H1 (cell line): ENCODE results near the gene SEMA3E. TPM values are rescaled to one million over a fixed set of nuclear protein-coding genes. Genes with fewer than 3 reads are reported as not detected.

Experiments used
- ASH2L ChIP-seq: fragments of 200-600, 300-600 bp; sonication (generic); IDR thresholded peaks from one replicate; pipeline ENCODE4 v1.7.1; 2017; ENCODE audit warnings: low read length
- BCL11A ChIP-seq, 2 experiments: IDR thresholded peaks; one replicate each; pipeline ENCODE4 v1.6.1; 2011; ENCODE audit warnings: low read depth in 2 of 2, low read length in 2 of 2, mild to moderate bottlenecking in 2 of 2
- CHD7 ChIP-seq: fragments of 300-600 bp; sonication (generic); IDR thresholded peaks from 2 replicates; pipeline ENCODE4 v1.7.1; 2012; ENCODE audit warnings: low read length, moderate library complexity, mild to moderate bottlenecking, inconsistent platforms; ENCODE audit not compliant: insufficient replicate concordance
- HDAC6 ChIP-seq: IDR thresholded peaks from one replicate; pipeline ENCODE4 v1.7.1; 2012; ENCODE audit warnings: low read depth, mild to moderate bottlenecking, inconsistent platforms, low read length, moderate library complexity
- JUND ChIP-seq: IDR thresholded peaks from 2 replicates; pipeline ENCODE4 v1.6.1; 2011; ENCODE audit warnings: mild to moderate bottlenecking, improper control_type of control experiment, low read length
- KDM1A ChIP-seq: fragments of 200-600, 300-600 bp; sonication (generic); IDR thresholded peaks from 2 replicates; pipeline ENCODE4 v1.7.1; 2016; ENCODE audit warnings: mild to moderate bottlenecking, low read length, borderline replicate concordance
- SIN3A ChIP-seq, 2 experiments: IDR thresholded peaks in 1 of 2; conservative IDR thresholded peaks in 1 of 2; 2 replicates each; pipeline ENCODE4 v1.6.1; 2011 to 2012; ENCODE audit warnings: low read length in 2 of 2, improper control_type of control experiment in 1 of 2, low read depth in 1 of 2, mild to moderate bottlenecking in 1 of 2
- SIRT6 ChIP-seq: IDR thresholded peaks from one replicate; pipeline ENCODE4 v1.7.1; 2012; ENCODE audit warnings: low read length, inconsistent platforms
- SP4 ChIP-seq: IDR thresholded peaks from 2 replicates; pipeline ENCODE4 v1.6.1; 2012; ENCODE audit warnings: low read length, inconsistent platforms
- TAF7 ChIP-seq: optimal IDR thresholded peaks from 2 replicates; pipeline ENCODE3; 2011; ENCODE audit warnings: low read depth, mild to moderate bottlenecking, inconsistent platforms, low read length, moderate library complexity, borderline replicate concordance
- polyA plus RNA-seq, 7 experiments: library from polyadenylated mRNA; depleted of rRNA in 3 of 7; stranded (reverse) in 5 of 7; unstranded in 2 of 7; fragments of >200 nt in 5 of 7; fragments of 200-250 nt in 2 of 7; gene quantifications; 1 replicate in 5 of 7; 2 replicates in 1 of 7; 4 replicates in 1 of 7; pipeline versions ENCODE4 v1.2.1 to v1.2.3, GENCODE V29; 2011 to 2013; ENCODE audit warnings: missing spikeins in 2 of 7, mixed read lengths in 2 of 7
- total RNA-seq: library from RNA; stranded (reverse); fragmentation: NEBNext Ultra II Directional; extraction: Animal tissue kit (Norgen Biotek cat#: 25700); gene quantifications from 2 replicates; pipeline ENCODE4 v1.2.1, GENCODE V29; 2021

SEMA3E gene
- total and polyA plus RNA-seq, 2 of the 8 experiments (the other 6 are each of a cell fraction or from before 2014, with no cell fraction given) = 0.93 to 0.94 TPM

GRCh38 chr7:83640731-83641537, 8.0 kb downstream of the SEMA3E start (continued):
- no peak for TF ChIP-seq CHD7
- TF ChIP-seq ASH2L = no peak
- TF ChIP-seq SP4 = no peak
- no peak for TF ChIP-seq SIN3A (conservative IDR thresholded peaks at IDR 0.05 in 1 of 2, IDR thresholded peaks at IDR 0.05 in 1 of 2; ENCODE audit: low read depth in 1 of 2, low read length in 2 of 2)
- TF ChIP-seq BCL11A (IDR thresholded peaks at IDR 0.05; ENCODE audit: low read depth in 2 of 2, low read length in 2 of 2) = no peak
- TF ChIP-seq TAF7 = no peak
- TF ChIP-seq KDM1A = no peak
- TF ChIP-seq HDAC6 = no peak
- no peak for TF ChIP-seq JUND
- TF ChIP-seq SIRT6 = no peak
